Stimulated activated CD8-positive, alpha-beta memory T cell treated with anti-CD3 and anti-CD28 coated beads, Interleukin-15, amount 100 ng/mL, for 4 hours (primary cell): Measurements from ENCODE around the gene RHEX.
"Not testable (repeated sequence)": the region's sequence is repeated elsewhere in the genome, so short reads cannot be mapped to it uniquely, and the experiment has no call there.

Experiments
- DNase-seq, 2 donors: peaks; one replicate each; pipeline ENCODE4 v3.0.0-alpha.2; 2020; ENCODE audit warnings: low read depth in 2 of 2

Gene RHEX

DNA sequence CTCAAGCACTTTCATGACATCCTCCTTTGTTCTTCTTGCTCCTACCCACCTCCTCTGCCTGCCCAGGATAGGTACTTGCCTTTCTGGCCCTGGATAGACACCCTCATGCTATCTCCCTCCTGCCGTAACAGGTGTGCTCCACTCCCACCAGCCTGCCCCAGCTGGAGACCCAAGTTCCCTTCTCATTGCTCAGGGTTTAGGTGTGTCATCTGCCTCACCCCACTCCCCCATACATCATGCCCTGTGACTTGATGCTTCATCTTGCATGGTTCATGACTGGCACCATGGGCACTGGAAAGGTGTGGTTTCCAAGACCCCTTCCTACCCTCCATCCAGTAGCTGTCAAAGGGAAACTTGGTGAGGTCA, 5.9 kb downstream of the RHEX start:
- DNase-seq = no peak

DNA sequence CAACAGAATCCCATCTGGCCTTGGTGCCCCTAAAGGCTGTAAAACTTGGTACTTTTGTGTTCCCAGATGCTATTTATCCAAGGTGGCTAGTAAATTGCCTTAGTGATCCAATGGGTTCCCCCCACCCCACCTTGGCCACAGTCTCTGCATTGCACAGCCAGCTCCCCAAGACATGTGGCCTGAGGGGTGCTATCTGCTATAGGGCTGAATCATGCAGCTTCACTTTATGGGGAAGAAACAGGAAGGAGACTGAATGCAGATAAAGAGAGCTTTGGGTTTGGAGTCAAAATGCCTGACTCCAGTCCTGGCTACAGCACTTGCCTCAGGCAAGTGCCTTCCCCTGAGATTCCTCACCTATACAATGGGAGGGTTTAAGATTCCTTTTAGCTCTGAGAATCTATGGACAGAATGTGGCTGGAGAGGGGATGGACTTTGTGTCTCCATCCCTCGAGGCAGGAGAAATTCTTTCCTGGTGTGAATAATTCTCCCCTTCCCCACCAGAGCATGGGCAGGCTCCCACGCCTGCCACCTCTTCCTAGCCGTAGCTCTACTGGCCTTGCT, 6.5 kb downstream of the RHEX start:
- DNase-seq = no peak

GRCh38 chr1:206060844-206061243, 7.9 kb downstream of the RHEX start:
- no peak for DNase-seq

DNA sequence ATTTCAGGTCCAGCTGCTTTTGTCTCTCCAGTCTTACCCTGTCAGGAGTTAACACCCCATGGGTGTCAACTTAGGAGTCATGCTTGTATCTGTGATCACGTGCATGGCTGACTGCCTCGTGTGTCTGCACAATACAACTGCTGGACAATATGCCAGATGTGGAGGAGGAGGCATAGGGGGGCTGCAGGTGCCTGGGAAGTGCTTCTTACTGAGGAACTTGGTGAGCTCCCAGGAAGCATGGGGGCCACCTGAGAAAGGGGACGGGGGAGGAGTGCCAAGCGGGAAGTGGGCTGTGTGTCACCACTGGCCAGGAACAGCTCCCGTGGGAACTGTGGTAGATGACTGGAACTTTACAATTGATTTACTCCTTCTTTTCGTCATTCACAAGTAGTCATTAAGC, 9.5 kb downstream of the RHEX start:
- no peak for DNase-seq

- DNase-seq = not testable (repeated sequence)
Observed at GRCh38 chr1:206064001-206064400, 11.0 kb downstream of the RHEX start.

DNA sequence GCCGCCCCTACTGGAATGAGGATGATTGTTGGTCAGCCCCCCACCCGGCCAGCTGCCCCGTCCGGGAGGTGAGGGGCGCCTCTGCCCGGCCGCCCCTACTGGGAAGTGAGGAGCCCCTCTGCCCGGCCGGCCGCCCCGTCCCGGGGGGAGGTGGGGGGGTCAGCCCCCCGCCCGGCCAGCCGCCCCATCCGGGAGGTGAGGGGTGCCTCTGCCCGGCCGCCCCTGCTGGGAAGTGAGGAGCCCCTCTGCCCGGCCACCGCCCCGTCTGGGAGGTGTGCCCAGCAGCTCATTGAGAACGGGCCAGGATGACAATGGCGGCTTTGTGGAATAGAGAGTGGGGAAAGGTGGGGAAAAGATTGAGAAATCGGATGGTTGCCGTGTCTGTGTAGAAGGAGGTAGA, 11.5 kb downstream of the RHEX start:
- DNase-seq = not testable (repeated sequence)

- no peak for DNase-seq
Observed at GRCh38 chr1:206065547-206066145, 12.7 kb downstream of the RHEX start.

GRCh38 chr1:206066479-206067171, 13.7 kb downstream of the RHEX start:
- no peak for DNase-seq

DNA sequence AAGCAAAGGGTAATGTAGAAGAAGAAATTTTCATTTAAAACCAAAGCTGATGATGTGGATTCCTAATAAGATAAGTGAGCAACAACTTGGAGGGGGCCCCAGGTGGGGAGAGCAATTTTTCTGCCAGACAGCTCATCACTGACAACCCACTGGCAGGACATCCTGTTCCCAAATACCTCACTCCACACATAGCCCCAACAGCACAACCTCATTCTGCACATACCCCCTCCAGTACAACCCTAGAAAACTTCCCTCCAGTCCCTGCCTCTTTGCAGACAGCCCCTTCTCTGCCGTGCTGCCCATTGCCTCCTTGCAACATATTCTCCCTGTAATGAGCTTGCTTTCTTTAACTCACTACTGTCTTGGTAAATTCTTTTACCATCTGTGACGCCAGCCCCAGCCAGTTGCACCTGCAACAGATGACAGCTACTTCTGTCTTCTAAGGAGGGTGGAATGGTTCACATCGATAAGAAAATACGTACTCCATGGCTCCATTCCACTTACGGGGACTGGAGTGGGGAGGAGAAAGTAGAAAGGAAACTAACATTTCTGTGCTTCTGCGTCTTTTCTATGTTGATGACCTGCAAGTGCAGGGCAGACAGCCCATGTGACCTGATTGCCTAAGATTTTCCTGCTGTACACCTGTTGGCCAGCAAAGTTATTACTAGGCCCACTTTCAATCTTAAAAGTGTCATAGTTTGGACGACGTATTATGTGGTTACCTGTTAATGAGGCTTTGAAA, 14.7 kb downstream of the RHEX start:
- no peak for DNase-seq

- no peak for DNase-seq
Observed at GRCh38 chr1:206068314-206068713, 15.3 kb downstream of the RHEX start.

DNA sequence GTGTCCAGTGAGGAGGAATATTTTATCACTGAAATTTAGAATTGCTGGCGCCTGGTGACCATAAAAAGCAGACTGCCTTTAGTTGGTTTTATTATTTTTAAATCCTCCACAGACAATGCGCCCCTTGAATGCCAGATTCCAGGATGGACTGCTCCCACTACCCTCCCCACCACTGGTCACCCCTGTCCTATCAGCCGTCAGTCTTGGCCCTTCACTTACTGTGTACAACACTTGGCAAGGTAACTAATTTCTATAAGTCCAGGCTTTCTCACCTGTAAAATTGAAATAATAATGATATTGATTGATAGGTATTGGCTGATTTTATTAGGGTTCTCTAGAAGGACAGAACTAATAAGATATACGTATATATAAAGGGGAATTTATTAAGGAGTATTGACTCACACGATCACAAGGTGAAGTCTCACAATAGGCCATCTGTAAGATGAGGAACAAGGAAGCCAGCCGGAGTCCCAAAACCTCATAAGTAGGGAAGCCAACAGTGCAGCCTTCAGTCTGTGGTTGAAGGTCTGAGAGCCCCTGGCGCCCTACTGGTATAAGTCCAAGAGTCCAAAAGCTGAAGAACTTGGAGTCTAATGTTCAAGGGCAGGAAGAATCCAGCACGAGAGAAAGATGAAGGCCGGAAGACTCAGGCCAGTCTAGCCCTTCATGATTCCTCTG, 17.8 kb downstream of the RHEX start:
- no peak for DNase-seq

- DNase-seq = no peak
Observed at GRCh38 chr1:206074839-206075238, 21.9 kb downstream of the RHEX start.

GRCh38 chr1:206075786-206076755, 23.1 kb downstream of the RHEX start:
- no peak for DNase-seq

- DNase-seq = no peak
Observed at GRCh38 chr1:206079135-206079534, 26.2 kb downstream of the RHEX start.

DNA sequence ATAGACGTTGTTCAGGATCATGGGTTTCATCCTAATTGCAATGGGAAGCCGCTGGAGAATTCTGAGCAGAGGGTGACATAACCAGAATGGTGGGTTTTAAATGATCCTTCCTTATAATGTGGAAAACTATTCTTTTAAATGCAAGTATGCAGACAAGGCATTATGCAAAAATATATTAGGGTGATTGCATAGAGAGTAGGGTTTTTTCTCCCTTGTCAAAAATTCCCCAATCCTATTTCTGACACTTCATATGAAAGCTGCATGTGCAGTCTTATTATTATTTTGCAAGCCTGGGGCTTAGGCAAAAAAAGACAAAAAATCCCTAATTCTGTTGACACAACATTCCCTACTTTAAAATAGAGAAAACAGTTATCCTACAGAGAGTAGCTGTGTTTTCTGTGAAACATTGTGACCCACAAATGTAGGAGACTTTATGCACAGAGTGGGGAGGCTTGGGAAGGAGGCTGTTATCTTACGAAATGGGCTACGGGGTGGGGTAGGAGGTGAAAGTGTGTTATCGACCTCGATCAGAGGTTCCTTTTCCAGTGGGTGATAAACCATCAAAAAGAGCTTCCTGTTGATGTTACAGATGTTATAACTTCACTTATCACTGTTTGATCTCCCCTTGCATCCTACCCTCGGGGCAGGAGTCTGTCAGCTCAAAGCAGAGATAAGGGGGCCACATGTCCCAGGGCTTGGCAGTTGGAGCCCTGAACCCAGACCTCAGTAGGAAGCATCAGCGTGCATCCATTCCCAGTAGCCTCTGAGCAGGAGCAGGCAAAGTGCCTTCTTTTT, 27.2 kb downstream of the RHEX start:
- DNase-seq = no peak

DNA sequence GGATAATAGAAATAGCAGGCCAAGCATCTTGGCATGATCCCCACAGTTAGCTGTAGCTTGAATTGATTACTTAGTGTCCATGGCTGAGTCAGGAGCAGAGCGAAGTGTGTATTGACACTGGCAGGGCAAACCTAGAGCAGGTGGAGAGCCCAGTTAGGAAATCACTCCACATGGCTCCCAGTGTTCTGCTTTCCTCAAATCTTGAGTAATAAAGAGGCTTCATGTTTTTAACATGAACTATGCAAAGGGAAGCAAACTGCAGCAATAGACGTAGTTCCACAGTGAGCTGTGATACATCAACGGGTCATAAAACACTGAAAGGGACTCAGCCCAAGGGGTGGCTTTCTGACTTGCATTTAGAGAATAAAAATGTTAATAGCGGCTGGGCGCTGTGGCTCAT, 28.9 kb downstream of the RHEX start:
- no peak for DNase-seq

GRCh38 chr1:206082831-206083695, 30.1 kb downstream of the RHEX start:
- DNase-seq = no peak

GRCh38 chr1:206083750-206084149, 30.8 kb downstream of the RHEX start:
- no peak for DNase-seq

- DNase-seq = no peak
Observed at GRCh38 chr1:206087091-206087490, 34.1 kb downstream of the RHEX start.
